Measurements from ENCODE around the gene EBPL.
"Not testable (repeated sequence)": the region's sequence is repeated elsewhere in the genome, so short reads cannot be mapped to it uniquely, and the experiment has no call there.

EBPL gene

GRCh38 chr13:49690995-49691784 lies at the start of gene EBPL:
Gene EBPL, minus strand, starts transcription at chr13:49691486. Its CDS starts 62 bp downstream, at chr13:49691424.
- DNase-seq, result peak; percentile 95

GRCh38 chr13:49740870-49741269 lies 49.6 kb upstream of the EBPL start:
- DNase-seq, result no peak

GRCh38 chr13:49739498-49740187 lies 48.4 kb upstream of the EBPL start:
- DNase-seq, result no peak

DNA sequence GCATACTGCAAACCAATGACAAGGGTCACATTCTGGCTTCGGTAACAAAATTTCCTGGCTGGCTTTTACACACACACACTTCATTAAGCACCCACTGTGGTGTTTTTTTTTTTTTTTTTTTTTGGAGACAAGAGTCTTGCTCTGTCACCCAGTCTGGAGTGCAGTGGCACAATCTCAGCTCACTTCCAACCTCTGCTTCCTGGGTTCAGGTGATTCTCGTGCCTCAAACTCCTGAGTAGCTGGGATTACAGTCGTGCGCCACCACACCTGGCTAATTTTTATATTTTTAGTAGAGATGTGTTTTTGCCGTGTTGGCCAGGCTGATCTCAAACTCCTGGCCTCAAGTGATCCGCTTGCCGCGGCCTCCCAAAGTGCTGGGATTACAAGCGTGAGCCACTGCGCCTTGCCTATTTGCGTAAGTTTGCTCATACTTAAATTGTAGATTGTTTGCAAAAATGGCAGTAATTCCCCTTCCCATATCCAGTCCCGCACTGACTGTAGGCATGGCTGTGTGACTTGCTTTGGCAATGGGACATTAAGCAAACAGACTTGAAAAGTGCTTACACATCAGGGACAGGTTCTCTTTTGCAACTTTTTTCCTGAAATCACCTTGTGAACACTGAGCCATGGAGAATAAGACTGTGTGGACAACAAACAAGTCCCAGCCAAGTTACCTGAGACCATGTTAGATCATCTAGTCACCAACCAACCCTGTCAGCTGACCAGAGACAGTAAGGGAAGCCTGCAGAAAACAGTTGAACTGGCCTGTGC lies 42.1 kb upstream of the EBPL start:
- no peak for DNase-seq

DNA sequence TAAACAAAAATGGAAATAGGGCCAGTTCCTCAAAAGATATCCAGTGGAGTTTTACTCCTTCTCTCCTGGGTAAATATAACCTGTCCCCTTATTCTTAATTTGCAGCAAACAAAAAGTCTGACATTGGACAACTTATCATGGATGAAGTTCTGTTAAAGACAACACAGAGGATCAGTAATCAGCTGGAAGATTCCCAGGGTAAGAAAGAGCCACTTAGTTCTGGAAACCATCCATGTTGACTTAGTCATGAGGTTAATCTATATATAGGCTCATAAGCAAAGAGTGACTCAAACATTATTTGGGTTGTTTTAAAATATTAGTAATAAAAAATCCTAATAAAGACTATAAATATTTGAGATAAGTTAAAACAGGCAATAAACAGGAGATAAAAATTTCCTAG lies 40.5 kb upstream of the EBPL start:
- DNase-seq, result no peak

DNA sequence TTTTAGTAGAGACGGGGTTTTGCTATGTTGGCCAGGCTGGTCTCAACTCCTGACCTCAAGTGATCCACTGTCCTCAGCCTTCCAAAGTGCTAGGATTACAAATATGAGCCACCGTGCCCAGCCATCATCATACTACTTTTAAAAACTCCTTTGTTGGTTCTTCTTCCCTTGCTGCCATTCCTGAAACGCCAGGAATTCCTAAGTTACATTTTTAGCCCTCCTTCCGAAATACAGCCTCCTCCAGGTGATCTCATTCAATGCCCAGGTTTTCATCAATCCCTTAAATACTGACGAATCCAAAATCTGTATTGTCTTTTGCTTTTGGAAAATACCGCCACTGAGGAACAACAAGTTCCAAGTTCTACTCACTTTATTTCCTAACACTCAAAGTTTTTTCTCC lies 25.3 kb upstream of the EBPL start:
- no peak for DNase-seq

GRCh38 chr13:49714757-49715156 lies 23.5 kb upstream of the EBPL start:
- no peak for DNase-seq

- no peak for DNase-seq
These were observed 20.1 kb upstream of the EBPL start for GRCh38 chr13:49711218-49711863.

GRCh38 chr13:49704264-49704663 lies 13.0 kb upstream of the EBPL start:
- not testable (repeated sequence) for DNase-seq

DNA sequence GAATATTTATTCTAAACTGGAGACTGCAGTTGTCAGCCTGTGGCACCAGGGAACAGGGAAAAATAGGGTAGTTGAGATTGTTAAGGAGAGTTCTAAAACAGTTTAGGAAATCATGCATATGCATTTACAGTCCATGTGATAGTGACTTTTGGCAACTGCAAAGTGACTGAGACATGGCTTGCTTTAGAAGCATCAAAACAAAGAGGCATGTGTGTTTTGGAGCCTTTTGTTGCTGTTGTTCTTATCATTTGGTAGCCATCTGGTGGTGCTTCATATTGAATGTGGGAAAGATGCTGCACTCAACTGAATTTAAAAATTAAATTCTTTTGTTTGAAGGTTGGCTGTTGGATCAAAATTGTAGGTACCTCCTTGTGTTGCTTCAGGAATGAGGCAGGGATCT lies 10.2 kb upstream of the EBPL start:
- DNase-seq, result no peak

GRCh38 chr13:49697468-49697867 lies 6.2 kb upstream of the EBPL start:
- DNase-seq, result no peak

DNA sequence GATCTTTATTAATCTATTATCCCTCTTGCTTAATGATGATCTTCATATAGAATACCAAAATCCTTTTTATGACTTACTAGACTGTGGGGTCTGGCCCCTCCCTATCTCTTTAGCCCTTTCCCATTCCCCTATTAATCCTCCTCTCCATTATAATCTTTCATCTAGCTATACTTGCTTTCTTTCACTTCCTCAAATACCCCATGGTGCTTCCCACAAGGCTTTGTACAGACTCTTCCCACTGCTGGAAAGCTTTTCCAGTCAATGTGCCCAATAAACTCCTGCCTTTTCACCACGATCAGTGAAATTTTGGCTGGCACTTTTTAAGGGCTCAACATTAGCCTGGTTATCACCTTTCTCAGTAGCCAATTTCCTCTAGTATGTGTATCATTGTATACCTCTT lies 3.2 kb upstream of the EBPL start:
- DNase-seq, result no peak

- DNase-seq, result no peak
These were observed 2.6 kb upstream of the EBPL start for GRCh38 chr13:49693877-49694276.

GRCh38 chr13:49693191-49693733 lies 2.0 kb upstream of the EBPL start:
- no peak for DNase-seq

DNA sequence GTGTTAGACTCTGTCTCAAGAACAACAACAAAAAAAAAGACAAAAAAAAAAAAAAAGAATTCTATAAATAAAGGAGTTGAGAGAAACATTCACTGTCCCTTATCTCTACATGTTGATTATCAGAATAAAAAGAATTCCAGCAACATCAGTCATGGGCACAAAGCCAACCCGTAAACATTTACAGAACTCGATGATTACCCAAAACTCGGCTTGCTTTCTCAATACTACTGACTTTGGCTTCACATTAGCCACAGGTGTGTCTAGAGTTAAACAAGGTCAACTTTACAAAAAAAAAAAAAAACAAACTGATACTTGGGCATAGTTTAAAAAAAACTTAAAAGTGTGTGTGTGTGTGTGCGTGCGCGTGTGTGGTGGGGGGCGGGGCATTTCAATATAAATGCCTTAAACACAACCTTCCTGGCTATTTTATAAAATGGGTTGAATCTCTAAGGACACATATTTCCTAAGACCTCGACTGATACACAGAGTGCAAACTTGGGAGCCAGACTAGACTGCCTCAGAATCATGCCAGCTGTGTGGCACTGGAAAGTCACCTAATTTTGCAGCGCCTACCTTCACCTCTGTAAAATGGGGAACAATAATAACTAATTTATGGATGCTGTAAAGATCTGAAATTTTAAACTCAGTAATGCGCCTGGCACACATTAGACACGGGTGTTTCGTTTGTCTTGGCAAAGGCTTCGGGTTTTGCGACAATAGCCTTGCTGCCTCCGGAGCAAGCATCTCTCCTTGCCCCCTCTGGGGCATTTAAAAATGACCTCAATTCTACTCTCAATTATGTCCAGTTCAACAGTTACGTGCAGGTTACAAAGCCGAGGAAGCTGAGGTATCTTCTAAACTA lies 922 bp downstream of the EBPL start:
- DNase-seq, result peak; percentile 40

DNA sequence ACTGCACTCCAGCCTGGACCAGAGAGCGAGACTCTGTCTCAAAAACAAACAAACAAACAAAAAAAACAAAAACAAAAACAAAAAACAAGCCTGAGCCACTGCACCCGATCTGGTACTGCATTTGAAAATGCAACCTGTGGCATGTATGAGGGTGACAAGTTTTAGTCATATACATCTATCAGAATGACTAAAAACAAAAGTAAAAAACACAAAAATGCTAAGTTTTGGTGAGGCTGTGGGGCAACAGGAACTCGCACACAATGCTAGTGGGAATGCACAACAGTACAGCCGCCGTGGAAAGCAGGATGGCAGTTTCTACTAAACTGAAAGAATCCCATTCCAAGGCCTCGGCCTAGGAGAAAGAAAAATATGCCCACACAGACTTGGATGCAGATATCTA lies 7.8 kb downstream of the EBPL start:
- DNase-seq, result peak; percentile 82

DNA sequence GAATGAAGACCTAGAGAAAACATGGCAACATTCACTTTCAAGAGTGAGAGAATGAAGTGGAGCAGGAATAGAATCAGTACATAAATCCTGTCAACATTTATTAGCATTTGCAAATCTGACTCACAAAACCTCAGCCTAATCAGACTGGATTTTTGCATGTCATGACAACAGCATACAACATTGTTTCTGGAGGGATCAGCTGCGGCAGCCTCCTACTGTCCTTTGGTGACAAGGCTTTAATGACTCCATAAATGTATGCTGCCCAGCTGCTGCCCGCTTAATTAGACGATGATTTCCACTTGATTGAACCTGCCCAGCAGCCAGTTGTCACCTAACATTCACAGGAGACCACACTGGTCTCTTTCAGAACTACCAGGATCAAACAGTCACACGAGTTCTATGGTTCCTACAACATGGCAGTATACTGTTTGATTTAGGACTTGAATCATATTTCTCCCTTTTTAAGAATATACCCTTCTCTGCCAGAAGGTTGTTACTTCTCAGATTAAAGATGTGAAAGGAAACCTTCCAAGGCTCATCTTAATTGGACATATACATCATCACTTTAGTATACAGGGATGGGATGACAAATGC lies 9.3 kb downstream of the EBPL start:
- no peak for DNase-seq

- peak; percentile 12 for DNase-seq
These were observed 12.0 kb downstream of the EBPL start for GRCh38 chr13:49679246-49679645.

GRCh38 chr13:49678191-49678914 lies 12.9 kb downstream of the EBPL start:
- no peak for DNase-seq

GRCh38 chr13:49676581-49677298 lies 14.5 kb downstream of the EBPL start:
- no peak for DNase-seq

All from activated CD4-positive, alpha-beta T cell treated with anti-CD3 and anti-CD28 coated beads, Interleukin-10, Interleukin-2, amounts not matched to agents 100 ng/mL and 50 ng/mL, durations not matched to agents 16 hours and 8 hours (primary cell).